HepG2 (cell line): ENCODE results near the gene MAGED2. TPM values are rescaled to one million over a fixed set of nuclear protein-coding genes. Genes with fewer than 3 reads are reported as not detected.

Source experiments
- ATAC-seq: fragments of 200-7000 bp; cut with Tn5 transposase; 3 replicates; pipeline ENCODE4 v1.9.1; 2020; ENCODE audit warnings: mild to moderate bottlenecking, moderate library complexity
- BruUV-seq: library from RNA; stranded (reverse); fragments of 400-500 nt; replicated peaks from 2 replicates; lab custom pipeline; 2021; lab: Mats Ljungman, UMichigan
- CTCF ChIA-PET: fragments of 300-600 bp; formaldehyde crosslinking; extraction: SDS; loops from one replicate; lab custom pipeline; 2021; ENCODE audit warnings: low total read pairs, inconsistent platforms, low intra/inter-chr PET ratio; lab: Yijun Ruan, JAX
- POLR2A ChIA-PET: fragments of 350-600 bp; sonication (Branson Sonifier 250); formaldehyde crosslinking; loops from one replicate; lab custom pipeline; 2020; ENCODE audit warnings: antibody characterized with exemption, inconsistent platforms; lab: Yijun Ruan, JAX
- DNase-seq: peaks from one replicate; pipeline ENCODE4 v3.0.0-alpha.2; 2015; ENCODE audit warnings: low spot score
- FAIRE-seq: peaks from 3 replicates; lab custom pipeline; 2011; peaks lifted over from hg19 to GRCh38; lab: Jason Lieb, UNC
- H2AFZ ChIP-seq: one replicate; pipeline ENCODE4 v1.6.1; 2011; ENCODE audit warnings: low read length, inconsistent platforms
- H3K27ac ChIP-seq: fragments of 300-600 bp; 3 replicates; pipeline ENCODE4 v1.8.0; 2011; ENCODE audit warnings: mixed run types, mild to moderate bottlenecking, mixed read lengths, low read length, inconsistent platforms; ENCODE audit not compliant: insufficient read depth; ENCODE audit errors: extremely low read length
- H3K27me3 ChIP-seq, 2 experiments: fragments of 200-600 bp in 1 of 2; 2 replicates in 1 of 2; 3 replicates in 1 of 2; pipeline versions ENCODE4 v1.6.0 to v1.8.0; 2011; ENCODE audit warnings: low read length in 2 of 2, mild to moderate bottlenecking in 2 of 2, moderate library complexity in 2 of 2, inconsistent platforms in 1 of 2; ENCODE audit not compliant: insufficient read depth in 2 of 2, control insufficient read depth in 1 of 2
- H3K36me3 ChIP-seq, 2 experiments: fragments of 200-600 bp in 1 of 2; replicated peaks in 1 of 2; 2 replicates in 1 of 2; 3 replicates in 1 of 2; pipeline versions ENCODE4 v1.5.1 to v1.8.0; 2011; ENCODE audit warnings: low read length in 2 of 2, inconsistent platforms in 1 of 2; ENCODE audit not compliant: insufficient read depth in 2 of 2, control insufficient read depth in 1 of 2
- H3K4me1 ChIP-seq: 2 replicates; pipeline ENCODE4 v1.5.1; 2012; ENCODE audit warnings: low read length, inconsistent platforms; ENCODE audit not compliant: insufficient read depth
- H3K4me2 ChIP-seq: 2 replicates; pipeline ENCODE4 v1.6.0; 2011; ENCODE audit warnings: low read depth, low read length, inconsistent platforms
- H3K4me3 ChIP-seq, 3 experiments: fragments of 200-600 bp in 1 of 3; sonication (generic), shearing (Covaris generic) in 1 of 3; replicated peaks in 1 of 3; 2 replicates each; pipeline ENCODE4 v1.5.1; 2011 to 2016; ENCODE audit warnings: low read length in 3 of 3, inconsistent platforms in 2 of 3, low read depth in 2 of 3, mild to moderate bottlenecking in 2 of 3, control low read depth in 1 of 3, mixed read lengths in 1 of 3; ENCODE audit not compliant: insufficient read depth in 1 of 3
- H3K79me2 ChIP-seq: one replicate; pipeline ENCODE4 v1.6.1; 2011; ENCODE audit warnings: low read length, inconsistent platforms; ENCODE audit not compliant: insufficient read depth
- H3K9ac ChIP-seq: 2 replicates; pipeline ENCODE4 v1.6.0; 2011; ENCODE audit warnings: mild to moderate bottlenecking, low read depth, low read length, inconsistent platforms; ENCODE audit not compliant: insufficient read depth
- H3K9me3 ChIP-seq: 2 replicates; pipeline ENCODE4 v1.5.1; 2012; ENCODE audit warnings: mild to moderate bottlenecking, low read length
- H4K20me1 ChIP-seq: 2 replicates; pipeline ENCODE4 v1.6.0; 2011; ENCODE audit warnings: inconsistent platforms, mild to moderate bottlenecking, low read length, moderate library complexity; ENCODE audit not compliant: insufficient read depth
- FOXK1 ChIP-seq: sonication (generic); formaldehyde crosslinking; IDR thresholded peaks from 2 replicates; pipeline ENCODE4 v1.4.0; 2020; ENCODE audit warnings: low read depth, missing genetic modification reagents, borderline replicate concordance
- SMC3 ChIP-seq: IDR thresholded peaks from 2 replicates; pipeline ENCODE4 v1.6.1; 2011; ENCODE audit warnings: low read length, improper control_type of control experiment
- STAG1 ChIP-seq: sonication (generic); formaldehyde crosslinking; IDR thresholded peaks from 2 replicates; pipeline ENCODE4 v1.4.0; 2020; ENCODE audit warnings: missing genetic modification reagents
- ZBTB49 ChIP-seq: sonication (generic); formaldehyde crosslinking; IDR thresholded peaks from 2 replicates; pipeline ENCODE4 v1.4.0; 2020; ENCODE audit warnings: missing genetic modification reagents, borderline replicate concordance
- ZFP36L2 ChIP-seq: sonication (generic); formaldehyde crosslinking; IDR thresholded peaks from 2 replicates; pipeline ENCODE4 v1.4.0; 2020; ENCODE audit warnings: missing genetic modification reagents
- ZNF292 ChIP-seq: sonication (generic); formaldehyde crosslinking; IDR thresholded peaks from 2 replicates; pipeline ENCODE4 v1.8.1; 2022; ENCODE audit warnings: mild to moderate bottlenecking, low read depth, missing genetic modification reagents, borderline replicate concordance
- WGBS: methylation state at CpG from one replicate; pipeline ENCODE4 v1.1.6; 2017; ENCODE audit warnings: low lambda C conversion rate; 5-methylcytosine and 5-hydroxymethylcytosine counted together
- in situ Hi-C: cut with HindIII; loops from 2 replicates; pipeline ENCODE4 v1.10.0; 2017; ENCODE audit warnings: low pct_unique_long_range_greater_than_20kb; ENCODE audit not compliant: extremely low pct_ligation_motif_present
- intact Hi-C: fragments of 100-400 bp; cut with micrococcal nuclease; formaldehyde crosslinking; loops from one replicate; pipeline ENCODE4 v1.10.0; 2022; ENCODE audit not compliant: unreplicated experiment
- polyA plus RNA-seq, 8 experiments: library from polyadenylated mRNA; depleted of rRNA in 3 of 8; stranded (reverse) in 7 of 8; unstranded in 1 of 8; fragments of >200 nt; fragmentation: Illumina TruSeq in 4 of 8; extraction: Trizol in 4 of 8; gene quantifications; 2 replicates each; pipeline versions ENCODE4 v1.2.1 to v1.2.3, GENCODE V29; 2011 to 2016; ENCODE audit warnings: low read depth in 4 of 8, missing spikeins in 1 of 8, mixed read lengths in 1 of 8; ENCODE audit not compliant: insufficient read depth in 1 of 8
- total RNA-seq, 5 experiments: library from RNA; depleted of rRNA; stranded (reverse); fragments of >200 nt; fragmentation: Illumina TruSeq; extraction: Trizol; gene quantifications; 2 replicates each; pipeline ENCODE4 v1.2.3, GENCODE V29; 2016; ENCODE audit warnings: low read depth in 1 of 5
- TF ChIP-seq, protein P1 (sequence below): sonication (generic); formaldehyde crosslinking; IDR thresholded peaks from 2 replicates; pipeline ENCODE4 v1.8.0; 2022; ENCODE audit warnings: low read depth, missing genetic modification reagents
- TF ChIP-seq, protein P2 (sequence below): sonication (generic); formaldehyde crosslinking; IDR thresholded peaks from 2 replicates; pipeline ENCODE4 v1.5.0; 2020; ENCODE audit warnings: mild to moderate bottlenecking, missing genetic modification reagents, moderate library complexity
- TF ChIP-seq, protein P3 (sequence below): sonication (generic); formaldehyde crosslinking; IDR thresholded peaks from 2 replicates; pipeline ENCODE4 v1.4.0; 2020; ENCODE audit warnings: missing genetic modification reagents

MAGED2 gene
- total and polyA plus RNA-seq, 2 of the 13 experiments (the other 11 are each of a cell fraction or from before 2014, with no cell fraction given): 142 to 153 TPM

DNA sequence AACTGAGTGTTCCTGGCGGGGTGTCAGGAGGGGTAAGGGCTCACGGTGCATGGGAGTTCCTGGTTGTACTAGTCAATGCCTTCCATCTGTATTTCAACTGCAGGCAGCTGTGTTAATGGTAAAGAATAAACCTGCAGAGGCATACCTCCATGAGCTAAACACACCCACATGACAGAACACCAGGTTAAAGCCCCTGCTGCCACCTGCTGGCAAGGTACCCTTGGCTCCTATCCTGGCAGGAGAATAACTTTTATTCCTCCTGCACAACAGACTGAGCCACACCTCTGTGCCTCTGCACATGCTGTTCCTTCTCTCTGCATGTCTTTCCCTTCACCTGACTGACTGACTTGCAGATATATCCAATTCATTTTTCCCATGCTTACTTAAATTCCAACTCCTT lies 20.6 kb upstream of the MAGED2 start:
- intact Hi-C loops: loop anchor here (1.0 kb wide), 1 partner anchor 147 kb away; no protein-coding TSS in a partner anchor
- peak; percentile 86 for FAIRE-seq
- TF ChIP-seq STAG1 (CRISPR knock-in tag) (peak; percentile 63), ZFP36L2 (CRISPR knock-in tag) (no peak), ZNF292 (no peak), SMC3 (peak; percentile 21; the same call in 1 of the 2 replicates), ZBTB49 (CRISPR knock-in tag) (no peak), FOXK1 (no peak)
- TF ChIP-seq, protein P1, sequence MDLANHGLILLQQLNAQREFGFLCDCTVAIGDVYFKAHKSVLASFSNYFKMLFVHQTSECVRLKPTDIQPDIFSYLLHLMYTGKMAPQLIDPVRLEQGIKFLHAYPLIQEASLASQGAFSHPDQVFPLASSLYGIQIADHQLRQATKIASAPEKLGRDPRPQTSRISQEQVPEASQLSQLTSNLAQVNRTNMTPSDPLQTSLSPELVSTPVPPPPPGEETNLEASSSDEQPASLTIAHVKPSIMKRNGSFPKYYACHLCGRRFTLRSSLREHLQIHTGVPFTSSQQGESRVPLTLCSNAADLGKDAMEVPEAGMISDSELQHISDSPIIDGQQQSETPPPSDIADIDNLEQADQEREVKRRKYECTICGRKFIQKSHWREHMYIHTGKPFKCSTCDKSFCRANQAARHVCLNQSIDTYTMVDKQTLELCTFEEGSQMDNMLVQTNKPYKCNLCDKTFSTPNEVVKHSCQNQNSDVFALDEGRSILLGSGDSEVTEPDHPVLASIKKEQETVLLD: no peak
- TF ChIP-seq, protein P2, sequence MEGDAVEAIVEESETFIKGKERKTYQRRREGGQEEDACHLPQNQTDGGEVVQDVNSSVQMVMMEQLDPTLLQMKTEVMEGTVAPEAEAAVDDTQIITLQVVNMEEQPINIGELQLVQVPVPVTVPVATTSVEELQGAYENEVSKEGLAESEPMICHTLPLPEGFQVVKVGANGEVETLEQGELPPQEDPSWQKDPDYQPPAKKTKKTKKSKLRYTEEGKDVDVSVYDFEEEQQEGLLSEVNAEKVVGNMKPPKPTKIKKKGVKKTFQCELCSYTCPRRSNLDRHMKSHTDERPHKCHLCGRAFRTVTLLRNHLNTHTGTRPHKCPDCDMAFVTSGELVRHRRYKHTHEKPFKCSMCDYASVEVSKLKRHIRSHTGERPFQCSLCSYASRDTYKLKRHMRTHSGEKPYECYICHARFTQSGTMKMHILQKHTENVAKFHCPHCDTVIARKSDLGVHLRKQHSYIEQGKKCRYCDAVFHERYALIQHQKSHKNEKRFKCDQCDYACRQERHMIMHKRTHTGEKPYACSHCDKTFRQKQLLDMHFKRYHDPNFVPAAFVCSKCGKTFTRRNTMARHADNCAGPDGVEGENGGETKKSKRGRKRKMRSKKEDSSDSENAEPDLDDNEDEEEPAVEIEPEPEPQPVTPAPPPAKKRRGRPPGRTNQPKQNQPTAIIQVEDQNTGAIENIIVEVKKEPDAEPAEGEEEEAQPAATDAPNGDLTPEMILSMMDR (CRISPR knock-in tag): peak; percentile 59
- TF ChIP-seq, protein P3, sequence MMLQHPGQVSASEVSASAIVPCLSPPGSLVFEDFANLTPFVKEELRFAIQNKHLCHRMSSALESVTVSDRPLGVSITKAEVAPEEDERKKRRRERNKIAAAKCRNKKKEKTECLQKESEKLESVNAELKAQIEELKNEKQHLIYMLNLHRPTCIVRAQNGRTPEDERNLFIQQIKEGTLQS (CRISPR knock-in tag): no peak
- Histone ChIP-seq H4K20me1 (no peaks in the 10 kb centered on the region), H3K79me2 (no peaks in the 10 kb centered on the region), H3K4me1 (no peaks in the 10 kb centered on the region), H3K4me3 (no peak overlapping the region), H3K27me3 (no peaks in the 10 kb centered on the region; a peak in 1 of 5 replicates), H3K4me2 (no peak overlapping the region), H2AFZ (no peak overlapping the region), H3K27ac (no peak overlapping the region), H3K9me3 (no peaks in the 10 kb centered on the region), H3K9ac (no peak overlapping the region), H3K36me3 (no peaks in the 10 kb centered on the region)
- ChIA-PET POLR2A (interaction anchor here (1.0 kb wide), 1 partner anchor 147 kb away, joined by 5 read pairs; no protein-coding TSS in a partner anchor), CTCF (interaction anchor here (0.8 to 1.5 kb wide), 2 partner anchors 29 to 147 kb away, joined by 3 to 9 read pairs; no protein-coding TSS in a partner anchor)
- in situ Hi-C loops: loop anchor here (10.0 kb wide), 1 partner anchor 142 kb away; no protein-coding TSS in a partner anchor
- BruUV-seq: no TSS peak
- peak; percentile 86 for ATAC-seq
- no peak for DNase-seq
- WGBS: 42% methylated on average over 2 of the region's 2 CpGs
